A549 treated with AZD2906 at 1 μM for 4 hours (cell line): Measurements from ENCODE around the gene DZIP3. TPM values are rescaled to one million over a fixed set of nuclear protein-coding genes. Genes with fewer than 3 reads are reported as not detected.

Source experiments
- total RNA-seq: library from RNA; stranded (reverse); fragments of 200-300 nt; extraction: Qiagen RNA extraction; gene quantifications from 5 replicates; pipeline ENCODE4 v1.2.3, GENCODE V29; 2022

Gene DZIP3, protein sequence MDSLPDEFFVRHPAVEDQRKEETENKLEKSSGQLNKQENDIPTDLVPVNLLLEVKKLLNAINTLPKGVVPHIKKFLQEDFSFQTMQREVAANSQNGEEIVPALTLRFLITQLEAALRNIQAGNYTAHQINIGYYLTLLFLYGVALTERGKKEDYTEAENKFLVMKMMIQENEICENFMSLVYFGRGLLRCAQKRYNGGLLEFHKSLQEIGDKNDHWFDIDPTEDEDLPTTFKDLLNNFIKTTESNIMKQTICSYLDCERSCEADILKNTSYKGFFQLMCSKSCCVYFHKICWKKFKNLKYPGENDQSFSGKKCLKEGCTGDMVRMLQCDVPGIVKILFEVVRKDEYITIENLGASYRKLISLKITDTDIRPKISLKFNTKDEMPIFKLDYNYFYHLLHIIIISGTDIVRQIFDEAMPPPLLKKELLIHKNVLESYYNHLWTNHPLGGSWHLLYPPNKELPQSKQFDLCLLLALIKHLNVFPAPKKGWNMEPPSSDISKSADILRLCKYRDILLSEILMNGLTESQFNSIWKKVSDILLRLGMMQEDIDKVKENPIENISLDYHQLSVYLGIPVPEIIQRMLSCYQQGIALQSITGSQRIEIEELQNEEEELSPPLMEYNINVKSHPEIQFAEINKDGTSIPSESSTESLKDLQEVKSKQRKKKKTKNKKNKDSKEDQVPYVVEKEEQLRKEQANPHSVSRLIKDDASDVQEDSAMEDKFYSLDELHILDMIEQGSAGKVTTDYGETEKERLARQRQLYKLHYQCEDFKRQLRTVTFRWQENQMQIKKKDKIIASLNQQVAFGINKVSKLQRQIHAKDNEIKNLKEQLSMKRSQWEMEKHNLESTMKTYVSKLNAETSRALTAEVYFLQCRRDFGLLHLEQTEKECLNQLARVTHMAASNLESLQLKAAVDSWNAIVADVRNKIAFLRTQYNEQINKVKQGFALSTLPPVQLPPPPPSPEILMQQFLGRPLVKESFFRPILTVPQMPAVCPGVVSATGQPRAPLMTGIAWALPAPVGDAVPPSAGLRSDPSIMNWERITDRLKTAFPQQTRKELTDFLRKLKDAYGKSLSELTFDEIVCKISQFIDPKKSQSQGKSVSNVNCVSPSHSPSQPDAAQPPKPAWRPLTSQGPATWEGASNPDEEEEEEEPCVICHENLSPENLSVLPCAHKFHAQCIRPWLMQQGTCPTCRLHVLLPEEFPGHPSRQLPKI
- total RNA-seq = 3.6 to 4.2 TPM (median 3.8 TPM) in 5 replicates

GRCh38 chr3:108589081-108589997, at the start of gene DZIP3, which contains the start of gene CIP2A:
Gene DZIP3, plus strand, starts transcription at chr3:108589722. Its CDS starts 15,685 bp downstream, at chr3:108605407.
Gene CIP2A, minus strand, starts transcription at chr3:108589438. Its CDS starts 63 bp downstream, at chr3:108589375.

Other genes with a start within 250 kb of the DZIP3 start
- gene MYH15, start 79.1 kb upstream of the DZIP3 start, total RNA-seq = 0.06 to 0.15 TPM (median 0.09 TPM) in 5 replicates
- gene CIP2A, start 284 bp upstream of the DZIP3 start, total RNA-seq = 14.2 to 18.8 TPM (median 17.7 TPM) in 5 replicates
- gene RETNLB, start 167.7 kb downstream of the DZIP3 start, total RNA-seq = not detected in 5 replicates
- gene TRAT1, start 233.1 kb downstream of the DZIP3 start, total RNA-seq = not detected in 5 replicates